ENCODE data around the gene SCARB1. TPM values are rescaled to one million over a fixed set of nuclear protein-coding genes. Genes with fewer than 3 reads are reported as not detected.
A peak's percentile ranks its signal among the peaks of the same experiment; 100 is the strongest.

Gene SCARB1
- total RNA-seq, 4 donors from 2014 or later = 8.3 to 24.1 (median 13.0) TPM

GRCh38 chr12:124788936-124789555, 74.6 kb downstream of the SCARB1 start:
- Histone ChIP-seq H3K27me3 (no peaks in the 10 kb centered on the region), H3K9me3 (no peaks in the 10 kb centered on the region), H3K27ac (replicated peaks in 1 of 4) (no peak overlapping the region), H3K4me1 (peaks cover 4 to 11% (median 5%) of the 10 kb centered on the region in 4 donors), H3K36me3 (peaks cover 0 to 41% (median 2%) of the 10 kb centered on the region in 4 donors), H3K4me3 (no peak overlapping the region)
- intact Hi-C loops (cut with DNase I) = no loop called here
- TF ChIP-seq POLR2A (IDR thresholded peaks at IDR 0.05; ENCODE audit: low read depth) = no peak
- TF ChIP-seq CTCF (IDR thresholded peaks at IDR 0.05) = no peak
- no peak for TF ChIP-seq EP300 (IDR thresholded peaks at IDR 0.05)
- no peak for TF ChIP-seq POLR2AphosphoS5 (IDR thresholded peaks at IDR 0.05)
- DNase-seq (ENCODE audit: extremely low spot score) = no peak
- 95% methylated on average over 13 of the region's 13 CpGs for WGBS

GRCh38 chr12:124786061-124786964, 77.4 kb downstream of the SCARB1 start:
- peaks cover 0 to 45% (median 1%) of the 10 kb centered on the region in 4 donors for H3K36me3 ChIP-seq
- intact Hi-C loops (cut with DNase I) = no loop called here
- peak; percentile 94 for DNase-seq (ENCODE audit: extremely low spot score)
- H3K27ac ChIP-seq (replicated peaks in 1 of 4) = no peak overlapping the region
- H3K4me3 ChIP-seq = peak overlapping the region; percentile 42 to 57 (median 44)
- H3K27me3 ChIP-seq = no peaks in the 10 kb centered on the region
- no peaks in the 10 kb centered on the region for H3K9me3 ChIP-seq
- 60% methylated on average over 21 of the region's 31 CpGs for WGBS
- peak in 1 of 2 donors; percentile 60 for TF ChIP-seq POLR2AphosphoS5 (IDR thresholded peaks at IDR 0.05)
- no peak for TF ChIP-seq CTCF (IDR thresholded peaks at IDR 0.05)
- H3K4me1 ChIP-seq = peaks cover 4 to 11% (median 5%) of the 10 kb centered on the region in 4 donors

GRCh38 chr12:124784871-124785572, 78.6 kb downstream of the SCARB1 start:
- no peak for TF ChIP-seq POLR2AphosphoS5 (IDR thresholded peaks at IDR 0.05)
- TF ChIP-seq EP300 (IDR thresholded peaks at IDR 0.05) = no peak
- no peak for TF ChIP-seq POLR2A (IDR thresholded peaks at IDR 0.05; ENCODE audit: low read depth)
- no peak for TF ChIP-seq CTCF (IDR thresholded peaks at IDR 0.05)
- no peak for DNase-seq (ENCODE audit: extremely low spot score)
- Histone ChIP-seq H3K9me3 (no peaks in the 10 kb centered on the region), H3K27ac (replicated peaks in 1 of 4) (no peak overlapping the region), H3K36me3 (peaks cover 0 to 38% (median 0%) of the 10 kb centered on the region in 4 donors), H3K4me1 (peaks cover 5 to 11% (median 7%) of the 10 kb centered on the region in 4 donors), H3K4me3 (no peak overlapping the region), H3K27me3 (no peaks in the 10 kb centered on the region)
- WGBS = 87% methylated on average over 9 of the region's 11 CpGs
- intact Hi-C loops (cut with DNase I) = no loop called here

- DNase-seq (ENCODE audit: extremely low spot score) = no peak
- intact Hi-C loops (cut with DNase I) = no loop called here
- Histone ChIP-seq H3K27me3 (no peaks in the 10 kb centered on the region), H3K36me3 (peaks cover 0 to 38% (median 0%) of the 10 kb centered on the region in 4 donors), H3K4me1 (peaks cover 5 to 11% (median 7%) of the 10 kb centered on the region in 4 donors), H3K4me3 (no peak overlapping the region), H3K9me3 (no peaks in the 10 kb centered on the region), H3K27ac (replicated peaks in 1 of 4) (no peak overlapping the region)
- 94% methylated on average over 5 of the region's 5 CpGs for WGBS
- TF ChIP-seq POLR2A (IDR thresholded peaks at IDR 0.05; ENCODE audit: low read depth) (no peak), POLR2AphosphoS5 (IDR thresholded peaks at IDR 0.05) (no peak), EP300 (IDR thresholded peaks at IDR 0.05) (no peak), CTCF (IDR thresholded peaks at IDR 0.05) (no peak)
Observed at GRCh38 chr12:124783087-124783486, 80.6 kb downstream of the SCARB1 start.

Measured in esophagus muscularis mucosa (tissue), 4 donors.